Liver (tissue), 9 donors: Measurements from ENCODE around the gene ZNF653. TPM values are rescaled to one million over a fixed set of nuclear protein-coding genes. Genes with fewer than 3 reads are reported as not detected.
A peak's percentile ranks its signal among the peaks of the same experiment; 100 is the strongest.

Experiments used
- DNase-seq: peaks from one replicate; pipeline ENCODE4 v3.0.0-alpha.2; 2017; ENCODE audit warnings: low spot score
- H3K27ac ChIP-seq, 2 donors: one replicate each; pipeline ENCODE4 v1.7.0; 2013; ENCODE audit warnings: inconsistent platforms in 2 of 2, low read length in 2 of 2, control low read depth in 1 of 2, low read depth in 1 of 2, mild to moderate bottlenecking in 1 of 2
- H3K27me3 ChIP-seq, 4 donors: one replicate each; pipeline versions ENCODE4 v1.6.1 to v1.7.0; 2013; ENCODE audit warnings: low read length in 3 of 4, inconsistent platforms in 1 of 4, mild to moderate bottlenecking in 1 of 4, moderate library complexity in 1 of 4; ENCODE audit not compliant: control insufficient read depth in 4 of 4, insufficient read depth in 4 of 4
- H3K36me3 ChIP-seq, 4 donors: one replicate each; pipeline versions ENCODE4 v1.6.1 to v1.7.0; 2013; ENCODE audit warnings: low read length in 3 of 4, mild to moderate bottlenecking in 3 of 4, low read depth in 1 of 4, moderate library complexity in 1 of 4; ENCODE audit not compliant: control insufficient read depth in 4 of 4, insufficient read depth in 3 of 4
- H3K4me1 ChIP-seq, 4 donors: one replicate each; pipeline versions ENCODE4 v1.6.1 to v1.7.0; 2013; ENCODE audit warnings: low read length in 3 of 4, mild to moderate bottlenecking in 3 of 4, moderate library complexity in 1 of 4; ENCODE audit not compliant: control insufficient read depth in 4 of 4, insufficient read depth in 4 of 4
- H3K4me3 ChIP-seq, 3 donors: one replicate each; pipeline versions ENCODE4 v1.6.1 to v1.7.0; 2013; ENCODE audit warnings: low read length in 3 of 3, control low read depth in 1 of 3, low read depth in 1 of 3, mild to moderate bottlenecking in 1 of 3
- H3K9ac ChIP-seq, 2 donors: one replicate each; pipeline ENCODE4 v1.7.0; 2013; ENCODE audit warnings: low read length in 2 of 2, mild to moderate bottlenecking in 2 of 2, moderate library complexity in 2 of 2, control low read depth in 1 of 2, low read depth in 1 of 2
- H3K9me3 ChIP-seq, 4 donors: one replicate each; pipeline versions ENCODE4 v1.6.1 to v1.7.0; 2013; ENCODE audit warnings: low read length in 3 of 4; ENCODE audit not compliant: control insufficient read depth in 4 of 4
- ATF3 ChIP-seq: IDR thresholded peaks from 2 replicates; pipeline ENCODE4 v1.6.1; 2016; ENCODE audit warnings: antibody characterized with exemption
- CTCF ChIP-seq: fragments of 150-350 bp; IDR thresholded peaks from 2 replicates; pipeline ENCODE4 v1.5.1; 2017; ENCODE audit warnings: improper control_type of control experiment, low read depth, low read length; ENCODE audit not compliant: missing input control
- EGR1 ChIP-seq, 2 donors: IDR thresholded peaks; 2 replicates each; pipeline ENCODE4 v1.6.1; 2016 to 2018; ENCODE audit warnings: antibody characterized with exemption in 2 of 2, low read depth in 2 of 2
- FOXA1 ChIP-seq: IDR thresholded peaks from 2 replicates; pipeline ENCODE4 v1.6.1; 2016; ENCODE audit warnings: antibody characterized with exemption
- FOXA2 ChIP-seq: IDR thresholded peaks from 2 replicates; pipeline ENCODE4 v1.6.1; 2016; ENCODE audit warnings: antibody characterized with exemption
- GABPA ChIP-seq, 2 donors: IDR thresholded peaks in 1 of 2; conservative IDR thresholded peaks in 1 of 2; 2 replicates each; pipeline ENCODE4 v1.6.1; 2016; ENCODE audit warnings: antibody characterized with exemption in 2 of 2, mild to moderate bottlenecking in 1 of 2, moderate library complexity in 1 of 2
- HNF4A ChIP-seq, 2 donors: conservative IDR thresholded peaks; 2 replicates each; pipeline ENCODE4 v1.6.1; 2016; ENCODE audit warnings: antibody characterized with exemption in 2 of 2, mild to moderate bottlenecking in 2 of 2
- HNF4G ChIP-seq: IDR thresholded peaks from 2 replicates; pipeline ENCODE4 v1.6.1; 2016; ENCODE audit warnings: antibody characterized with exemption
- JUND ChIP-seq, 2 donors: IDR thresholded peaks; 2 replicates each; pipeline ENCODE4 v1.6.1; 2016; ENCODE audit warnings: antibody characterized with exemption in 2 of 2
- MAX ChIP-seq: IDR thresholded peaks from 2 replicates; pipeline ENCODE4 v1.6.1; 2016; ENCODE audit warnings: antibody characterized with exemption
- NR2F2 ChIP-seq: IDR thresholded peaks from 2 replicates; pipeline ENCODE4 v1.6.1; 2016; ENCODE audit warnings: antibody characterized with exemption
- RAD21 ChIP-seq, 2 donors: IDR thresholded peaks; 2 replicates each; pipeline ENCODE4 v1.6.1; 2016; ENCODE audit warnings: antibody characterized with exemption in 2 of 2, mild to moderate bottlenecking in 2 of 2
- REST ChIP-seq: IDR thresholded peaks from 2 replicates; pipeline ENCODE4 v1.6.1; 2016; ENCODE audit warnings: antibody characterized with exemption, mild to moderate bottlenecking
- RXRA ChIP-seq, 2 donors: IDR thresholded peaks; 2 replicates each; pipeline ENCODE4 v1.6.1; 2017 to 2018; ENCODE audit warnings: antibody characterized with exemption in 2 of 2, mild to moderate bottlenecking in 1 of 2
- SP1 ChIP-seq: IDR thresholded peaks from 2 replicates; pipeline ENCODE4 v1.6.1; 2018; ENCODE audit warnings: antibody characterized with exemption, mild to moderate bottlenecking
- TAF1 ChIP-seq: conservative IDR thresholded peaks from 2 replicates; pipeline ENCODE4 v1.6.1; 2016; ENCODE audit warnings: antibody characterized with exemption, mild to moderate bottlenecking
- YY1 ChIP-seq: IDR thresholded peaks from 2 replicates; pipeline ENCODE4 v1.6.1; 2016; ENCODE audit warnings: antibody characterized with exemption, mild to moderate bottlenecking
- ZBTB33 ChIP-seq: IDR thresholded peaks from 2 replicates; pipeline ENCODE4 v1.6.1; 2016; ENCODE audit warnings: antibody characterized with exemption
- WGBS: extraction: QIAGEN DNeasy Blood & Tissue Kit; methylation state at CpG from one replicate; pipeline ENCODE4 v1.1.7; 2013; 5-methylcytosine and 5-hydroxymethylcytosine counted together
- polyA plus RNA-seq, 2 donors: library from polyadenylated mRNA; stranded (reverse) in 1 of 2; unstranded in 1 of 2; fragments of 200-250 nt in 1 of 2; fragments of >200 nt in 1 of 2; fragmentation: Nextera tagmentation in 1 of 2; extraction: Ambion mirVana in 1 of 2; gene quantifications; one replicate each; pipeline versions ENCODE4 v1.2.1 to v1.2.3, GENCODE V29; 2013 to 2015
- total RNA-seq, 2 donors: library from RNA; depleted of rRNA; stranded (reverse); fragments of >200 nt; gene quantifications; one replicate each; pipeline ENCODE4 v1.2.3, GENCODE V29; 2014
- donor health status: healthy.
- donor health status: healthy.
- donor health status: healthy.
- donor health status: healthy.
- donor health status: healthy.

The ZNF653 gene
- total and polyA plus RNA-seq, 4 donors, result 1.3 to 4.6 (median 3.1) TPM

GRCh38 chr19:11530432-11530831 lies 24.8 kb upstream of the ZNF653 start (continued):
- TF ChIP-seq EGR1 (IDR thresholded peaks at IDR 0.05; ENCODE audit: low read depth in 2 of 2) (no peak), RXRA (IDR thresholded peaks at IDR 0.05) (peak in 1 of 2 donors; percentile 76), NR2F2 (no peak), SP1 (peak; percentile 70), FOXA2 (no peak), ZBTB33 (no peak)

GRCh38 chr19:11528551-11529341 lies 23.1 kb upstream of the ZNF653 start, which contains the start of gene ECSIT:
TSS of gene ECSIT (minus strand) at chr19:11529134. CDS start at chr19:11519170, 9,964 bp downstream.
- peak within 1 kb of the TSS; percentile 85 to 94 for H3K27ac ChIP-seq
- under 1% methylated on average over 47 of the region's 47 CpGs for WGBS
- H3K9me3 ChIP-seq, result no peaks in the 10 kb centered on the region
- H3K36me3 ChIP-seq, result no peaks in the 10 kb centered on the region
- peak within 1 kb of the TSS; percentile 18 to 85 for H3K9ac ChIP-seq
- TF ChIP-seq REST (peak; percentile 98), ATF3 (peak; percentile 70), NR2F2 (peak; percentile 87), JUND (IDR thresholded peaks at IDR 0.05) (peak; percentile 36 to 64), HNF4G (peak; percentile 42), GABPA (IDR thresholded peaks at IDR 0.05 in 1 of 2, conservative IDR thresholded peaks at IDR 0.05 in 1 of 2) (peak in 1 of 2 donors; percentile 81), YY1 (peak; percentile 98), RAD21 (IDR thresholded peaks at IDR 0.05) (no peak), RXRA (IDR thresholded peaks at IDR 0.05) (peak; percentile 47 to 48), ZBTB33 (peak; percentile 88), FOXA2 (no peak), MAX (peak; percentile 12), SP1 (peak; percentile 89), FOXA1 (peak; percentile 57), HNF4A (conservative IDR thresholded peaks at IDR 0.05) (peak; percentile 87 to 94), TAF1 (peak; percentile 80), EGR1 (IDR thresholded peaks at IDR 0.05; ENCODE audit: low read depth in 2 of 2) (no peak), CTCF (no peak)
- peak within 1 kb of the TSS; percentile 76 to 96 (median 80) for H3K4me3 ChIP-seq
- peak; percentile 96 for DNase-seq
- H3K27me3 ChIP-seq, result no peaks in the 10 kb centered on the region
- H3K4me1 ChIP-seq, result peaks cover 6 to 21% (median 12%) of the 10 kb centered on the region in 4 donors
